DMS153 treated with DMSO at 0.1 percent for 48 hours (cell line): ENCODE measurements around the gene STYX.

ENCODE experiments used
- DNase-seq: peaks from one replicate; lab custom pipeline; 2025; ENCODE audit not compliant: unreplicated experiment; lab: John Stamatoyannopoulos, UW

STYX gene

GRCh38 chr14:52783206-52783605 is 53.2 kb downstream of the STYX start:
- DNase-seq: no peak

GRCh38 chr14:52786887-52787286 is 56.9 kb downstream of the STYX start:
- DNase-seq: no peak

GRCh38 chr14:52789118-52789517 is 59.2 kb downstream of the STYX start:
- DNase-seq: no peak

- no peak for DNase-seq
These were observed 60.2 kb downstream of the STYX start for GRCh38 chr14:52790011-52790755.

GRCh38 chr14:52790756-52791222 is 60.8 kb downstream of the STYX start:
- no peak for DNase-seq

GRCh38 chr14:52791223-52792096 is 61.5 kb downstream of the STYX start, which contains the start of gene GNPNAT1:
TSS of gene GNPNAT1 (minus strand) at chr14:52791607. CDS start at chr14:52784650, 6,957 bp downstream.
- DNase-seq: peak; percentile 58

GRCh38 chr14:52792097-52792415 is 62.1 kb downstream of the STYX start:
- no peak for DNase-seq

GRCh38 chr14:52793061-52793460 is 63.1 kb downstream of the STYX start:
- DNase-seq: no peak

GRCh38 chr14:52797653-52798052 is 67.7 kb downstream of the STYX start:
- no peak for DNase-seq

GRCh38 chr14:52798826-52799225 is 68.9 kb downstream of the STYX start:
- no peak for DNase-seq

- no peak for DNase-seq
These were observed 71.2 kb downstream of the STYX start for GRCh38 chr14:52801014-52801712.

- no peak for DNase-seq
These were observed 72.6 kb downstream of the STYX start for GRCh38 chr14:52802597-52802996.

GRCh38 chr14:52806115-52806514 is 76.1 kb downstream of the STYX start:
- DNase-seq: no peak

GRCh38 chr14:52808101-52808500 is 78.1 kb downstream of the STYX start:
- no peak for DNase-seq

- no peak for DNase-seq
These were observed 91.9 kb downstream of the STYX start for GRCh38 chr14:52821805-52822250.

- DNase-seq: no peak
These were observed 94.5 kb downstream of the STYX start for GRCh38 chr14:52824462-52824861.
